ENCODE results near the gene COX19.

The COX19 gene

DNA sequence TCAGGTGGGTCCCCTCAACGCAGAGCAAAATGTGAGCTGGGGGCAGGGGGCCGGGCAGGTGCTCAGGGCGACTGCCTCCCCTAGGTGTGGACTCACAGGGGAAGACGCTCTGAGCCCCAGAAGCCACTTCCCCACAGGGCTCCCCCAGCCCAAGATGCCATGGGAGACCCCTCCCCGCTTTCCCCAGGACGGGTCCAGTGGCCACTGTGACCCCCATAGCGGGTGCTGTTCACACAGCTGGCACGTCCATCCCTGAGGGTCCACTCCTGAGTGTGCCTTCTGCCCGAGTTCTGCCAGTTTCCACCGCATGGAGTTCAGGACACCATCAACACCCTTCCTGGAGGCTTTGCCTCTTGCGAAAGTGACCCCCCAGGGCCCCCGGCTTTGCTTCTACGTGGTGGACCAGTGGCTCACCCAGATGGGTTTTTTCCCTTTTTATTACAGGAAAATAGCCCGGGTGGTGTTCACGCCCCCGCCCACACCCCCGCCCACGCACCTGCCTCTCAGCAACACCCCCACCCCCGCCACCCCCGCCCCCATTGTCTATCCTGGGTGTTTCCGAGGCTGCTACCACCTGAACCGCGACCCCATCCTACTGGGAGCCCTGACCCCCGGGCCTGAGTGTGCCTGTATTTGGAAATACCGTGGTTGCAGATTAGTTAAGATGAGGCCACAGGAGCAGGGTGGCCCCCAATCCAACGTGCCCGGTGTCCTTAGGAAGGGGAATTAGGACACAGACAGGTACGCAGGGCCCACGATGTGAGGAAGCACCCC lies 52.8 kb downstream of the COX19 start:
- peak overlapping the region; percentile 49 for H3K9ac ChIP-seq (ENCODE audit: low read length)
- peaks cover 6% of the 10 kb centered on the region for H3K4me1 ChIP-seq (ENCODE audit: control insufficient read depth, insufficient read depth, low read length)
- H3K27me3 ChIP-seq (ENCODE audit: control insufficient read depth, insufficient read depth, low read length), result no peaks in the 10 kb centered on the region
- no peaks in the 10 kb centered on the region for H3K36me3 ChIP-seq (ENCODE audit: control insufficient read depth, insufficient read depth, low read length)
- H3K4me3 ChIP-seq (ENCODE audit: low read length), result peak overlapping the region; percentile 55
- H3K27ac ChIP-seq (ENCODE audit: low read depth, low read length), result no peak overlapping the region

- H3K9ac ChIP-seq (ENCODE audit: low read length), result no peak overlapping the region
These were observed 53.6 kb downstream of the COX19 start for GRCh38 chr7:921581-922333.

GRCh38 chr7:921071-921461 lies 54.3 kb downstream of the COX19 start:
- Histone ChIP-seq H3K36me3 (ENCODE audit: control insufficient read depth, insufficient read depth, low read length) (no peaks in the 10 kb centered on the region), H3K4me3 (ENCODE audit: low read length) (no peak overlapping the region), H3K9ac (ENCODE audit: low read length) (no peak overlapping the region), H3K27ac (ENCODE audit: low read depth, low read length) (no peak overlapping the region), H3K27me3 (ENCODE audit: control insufficient read depth, insufficient read depth, low read length) (no peaks in the 10 kb centered on the region), H3K4me1 (ENCODE audit: control insufficient read depth, insufficient read depth, low read length) (peaks cover 11% of the 10 kb centered on the region)

More at GRCh38 chr7:921581-922333, 53.6 kb downstream of the COX19 start:
- Histone ChIP-seq H3K4me1 (ENCODE audit: control insufficient read depth, insufficient read depth, low read length) (peaks cover 6% of the 10 kb centered on the region), H3K27me3 (ENCODE audit: control insufficient read depth, insufficient read depth, low read length) (no peaks in the 10 kb centered on the region), H3K4me3 (ENCODE audit: low read length) (peak overlapping the region; percentile 21), H3K27ac (ENCODE audit: low read depth, low read length) (no peak overlapping the region), H3K36me3 (ENCODE audit: control insufficient read depth, insufficient read depth, low read length) (no peaks in the 10 kb centered on the region)

DNA sequence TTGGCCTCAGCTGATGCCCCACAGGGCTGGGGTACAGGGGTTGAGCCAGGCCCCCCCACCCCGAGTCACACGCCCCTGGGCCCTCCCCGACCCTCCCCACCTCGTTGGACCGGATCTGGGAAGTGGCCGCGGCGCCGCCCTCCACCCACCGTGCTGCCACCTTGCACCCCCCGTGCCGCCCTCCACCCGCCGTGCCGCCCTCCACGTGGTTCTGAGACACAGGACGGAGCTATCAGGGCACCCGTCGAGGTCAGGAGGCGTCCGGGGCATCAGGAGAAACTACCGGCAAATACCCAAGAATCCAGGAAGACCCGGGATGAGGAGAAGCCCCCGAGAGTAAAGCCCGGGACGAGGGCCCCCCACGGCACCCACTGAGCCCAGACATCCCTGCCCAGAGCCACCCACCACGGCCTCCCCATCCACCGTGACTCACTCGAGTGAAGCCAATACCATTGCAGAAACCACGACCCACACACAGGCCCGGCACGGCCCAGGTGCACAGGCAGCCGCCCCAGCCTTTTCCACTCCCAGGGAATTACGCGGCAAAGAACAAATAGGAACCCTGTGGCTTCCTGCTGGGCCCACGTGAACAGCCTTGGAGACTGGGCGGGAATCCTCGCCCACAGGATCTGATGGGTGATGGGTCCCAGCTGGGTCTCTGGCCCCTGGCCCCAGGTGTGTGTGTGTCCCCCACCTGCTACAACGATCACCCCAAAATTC lies 54.8 kb downstream of the COX19 start:
- no peak overlapping the region for H3K27ac ChIP-seq (ENCODE audit: low read depth, low read length)
- no peaks in the 10 kb centered on the region for H3K36me3 ChIP-seq (ENCODE audit: control insufficient read depth, insufficient read depth, low read length)
- no peaks in the 10 kb centered on the region for H3K27me3 ChIP-seq (ENCODE audit: control insufficient read depth, insufficient read depth, low read length)
- no peak overlapping the region for H3K4me3 ChIP-seq (ENCODE audit: low read length)
- H3K4me1 ChIP-seq (ENCODE audit: control insufficient read depth, insufficient read depth, low read length), result peaks cover 12% of the 10 kb centered on the region
- no peak overlapping the region for H3K9ac ChIP-seq (ENCODE audit: low read length)

DNA sequence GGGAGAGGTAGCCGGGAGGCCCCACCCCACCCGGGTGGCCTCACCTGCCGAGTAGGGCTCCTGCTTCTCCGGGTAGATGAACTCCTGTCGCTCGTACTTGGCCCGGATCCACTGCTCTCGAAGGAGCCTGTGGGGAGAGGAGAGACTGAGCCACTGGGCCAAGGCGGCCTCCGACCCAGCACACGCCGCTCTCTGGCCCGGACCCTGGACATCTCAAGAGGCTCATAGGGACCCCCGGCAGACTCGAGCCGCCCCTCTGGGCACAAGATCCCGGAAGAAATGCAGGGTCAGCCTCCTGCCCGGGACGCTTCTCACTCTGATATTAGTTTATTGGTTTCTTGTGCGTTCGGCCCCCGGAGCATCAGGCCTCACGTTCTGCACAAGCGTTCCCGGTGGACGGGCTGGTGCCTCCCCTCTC lies 55.4 kb downstream of the COX19 start:
- Histone ChIP-seq H3K27me3 (ENCODE audit: control insufficient read depth, insufficient read depth, low read length) (no peaks in the 10 kb centered on the region), H3K4me3 (ENCODE audit: low read length) (peak overlapping the region; percentile 29), H3K9ac (ENCODE audit: low read length) (no peak overlapping the region), H3K27ac (ENCODE audit: low read depth, low read length) (no peak overlapping the region), H3K36me3 (ENCODE audit: control insufficient read depth, insufficient read depth, low read length) (no peaks in the 10 kb centered on the region), H3K4me1 (ENCODE audit: control insufficient read depth, insufficient read depth, low read length) (peaks cover 9% of the 10 kb centered on the region)

- Histone ChIP-seq H3K27ac (ENCODE audit: low read depth, low read length) (no peak overlapping the region), H3K9ac (ENCODE audit: low read length) (no peak overlapping the region), H3K4me1 (ENCODE audit: control insufficient read depth, insufficient read depth, low read length) (peaks cover 7% of the 10 kb centered on the region), H3K4me3 (ENCODE audit: low read length) (no peak overlapping the region), H3K36me3 (ENCODE audit: control insufficient read depth, insufficient read depth, low read length) (no peaks in the 10 kb centered on the region), H3K27me3 (ENCODE audit: control insufficient read depth, insufficient read depth, low read length) (no peaks in the 10 kb centered on the region)
These were observed 56.3 kb downstream of the COX19 start for GRCh38 chr7:919114-919442.

- no peak overlapping the region for H3K4me3 ChIP-seq (ENCODE audit: low read length)
- peaks cover 7% of the 10 kb centered on the region for H3K4me1 ChIP-seq (ENCODE audit: control insufficient read depth, insufficient read depth, low read length)
These were observed 56.8 kb downstream of the COX19 start for GRCh38 chr7:918441-919113.

GRCh38 chr7:918118-918425 lies 57.3 kb downstream of the COX19 start:
- Histone ChIP-seq H3K4me1 (ENCODE audit: control insufficient read depth, insufficient read depth, low read length) (peaks cover 7% of the 10 kb centered on the region), H3K4me3 (ENCODE audit: low read length) (no peak overlapping the region), H3K36me3 (ENCODE audit: control insufficient read depth, insufficient read depth, low read length) (no peaks in the 10 kb centered on the region), H3K27me3 (ENCODE audit: control insufficient read depth, insufficient read depth, low read length) (no peaks in the 10 kb centered on the region), H3K27ac (ENCODE audit: low read depth, low read length) (no peak overlapping the region), H3K9ac (ENCODE audit: low read length) (no peak overlapping the region)

More at GRCh38 chr7:918441-919113, 56.8 kb downstream of the COX19 start:
- Histone ChIP-seq H3K9ac (ENCODE audit: low read length) (no peak overlapping the region), H3K27me3 (ENCODE audit: control insufficient read depth, insufficient read depth, low read length) (no peaks in the 10 kb centered on the region), H3K36me3 (ENCODE audit: control insufficient read depth, insufficient read depth, low read length) (no peaks in the 10 kb centered on the region), H3K27ac (ENCODE audit: low read depth, low read length) (no peak overlapping the region)

GRCh38 chr7:917255-918117 lies 57.9 kb downstream of the COX19 start:
- no peak overlapping the region for H3K27ac ChIP-seq (ENCODE audit: low read depth, low read length)
- no peaks in the 10 kb centered on the region for H3K36me3 ChIP-seq (ENCODE audit: control insufficient read depth, insufficient read depth, low read length)
- H3K4me3 ChIP-seq (ENCODE audit: low read length), result no peak overlapping the region
- no peak overlapping the region for H3K9ac ChIP-seq (ENCODE audit: low read length)
- H3K4me1 ChIP-seq (ENCODE audit: control insufficient read depth, insufficient read depth, low read length), result peaks cover 7% of the 10 kb centered on the region
- H3K27me3 ChIP-seq (ENCODE audit: control insufficient read depth, insufficient read depth, low read length), result no peaks in the 10 kb centered on the region

- Histone ChIP-seq H3K36me3 (ENCODE audit: control insufficient read depth, insufficient read depth, low read length) (no peaks in the 10 kb centered on the region), H3K4me3 (ENCODE audit: low read length) (no peak overlapping the region), H3K4me1 (ENCODE audit: control insufficient read depth, insufficient read depth, low read length) (peaks cover 7% of the 10 kb centered on the region), H3K27me3 (ENCODE audit: control insufficient read depth, insufficient read depth, low read length) (no peaks in the 10 kb centered on the region), H3K9ac (ENCODE audit: low read length) (no peak overlapping the region), H3K27ac (ENCODE audit: low read depth, low read length) (no peak overlapping the region)
These were observed 58.9 kb downstream of the COX19 start for GRCh38 chr7:916291-916941.
